Breast epithelium (tissue), 3 donors: Measurements from ENCODE around the gene MINDY3.
"Not testable (repeated sequence)": the region's sequence is repeated elsewhere in the genome, so short reads cannot be mapped to it uniquely, and the experiment has no call there.

ENCODE experiments used
- CTCF ChIP-seq, 3 donors: fragments of 450-650 bp; IDR thresholded peaks; one replicate each; pipeline ENCODE4 v1.5.1; 2016 to 2017; ENCODE audit warnings: antibody characterized with exemption in 3 of 3, mild to moderate bottlenecking in 3 of 3, moderate library complexity in 3 of 3
- POLR2A ChIP-seq: fragments of 450-650 bp; IDR thresholded peaks from one replicate; pipeline ENCODE4 v1.6.1; 2016; ENCODE audit warnings: antibody characterized with exemption, mild to moderate bottlenecking, moderate library complexity

GRCh38 chr10:15876274-15876673, 16.0 kb upstream of the MINDY3 start:
- TF ChIP-seq CTCF (IDR thresholded peaks at IDR 0.05); POLR2A: not testable (repeated sequence)
